PC-3 (cell line): Measurements from ENCODE around the gene AGL. TPM values are rescaled to one million over a fixed set of nuclear protein-coding genes. Genes with fewer than 3 reads are reported as not detected.
A peak's percentile ranks its signal among the peaks of the same experiment; 100 is the strongest.

Source experiments
- ATAC-seq: fragments of 200-7000 bp; cut with Tn5 transposase; 2 replicates; pipeline ENCODE4 v1.9.1; 2020; ENCODE audit warnings: mild to moderate bottlenecking, moderate library complexity
- Bru-seq: library from RNA; stranded (reverse); fragments of 400-500 nt; gene quantifications from one replicate; lab custom pipeline; 2021; lab: Mats Ljungman, UMichigan
- BruChase-seq, 2 experiments: library from RNA; stranded (reverse); fragments of 400-500 nt; gene quantifications; one replicate each; lab custom pipeline; 2021; lab: Mats Ljungman, UMichigan
- BruUV-seq: library from RNA; stranded (reverse); fragments of 400-500 nt; replicated peaks from 2 replicates; lab custom pipeline; 2021; lab: Mats Ljungman, UMichigan
- CTCF ChIA-PET: fragments of 300-600 bp; sonication (Branson Sonifier 250); formaldehyde crosslinking; loops from one replicate; lab custom pipeline; 2022; ENCODE audit warnings: antibody characterized with exemption; lab: Charles Lee
- POLR2A ChIA-PET: fragments of 300-600 bp; sonication (Branson Sonifier 250); formaldehyde crosslinking; loops from one replicate; lab custom pipeline; 2022; ENCODE audit warnings: antibody characterized with exemption; ENCODE audit not compliant: unreplicated experiment; lab: Charles Lee
- DNase-seq: peaks from one replicate; pipeline ENCODE4 v3.0.0-alpha.2; 2015
- H2AFZ ChIP-seq: fragments of 300-600 bp; sonication (generic); 2 replicates; pipeline ENCODE4 v1.6.0; 2016; ENCODE audit warnings: antibody characterized with exemption, low read length
- H3F3A ChIP-seq: fragments of 300-600 bp; sonication (generic); one replicate; pipeline ENCODE4 v1.6.0; 2017; ENCODE audit warnings: antibody characterized with exemption, low read length, control low read depth, mild to moderate bottlenecking; ENCODE audit not compliant: unreplicated experiment
- H3K27ac ChIP-seq: fragments of 300-600 bp; sonication (generic); 2 replicates; pipeline ENCODE4 v1.5.1; 2016; ENCODE audit warnings: mild to moderate bottlenecking, low read length
- H3K27me3 ChIP-seq: fragments of 300-600 bp; sonication (generic); 2 replicates; pipeline ENCODE4 v1.6.1; 2016; ENCODE audit warnings: low read length, mixed read lengths
- H3K36me3 ChIP-seq: fragments of 300-600 bp; sonication (generic); 2 replicates; pipeline ENCODE4 v1.6.1; 2016; ENCODE audit warnings: low read depth, mixed run types, low read length, mixed read lengths
- H3K4me1 ChIP-seq: fragments of 300-600 bp; sonication (generic); 2 replicates; pipeline ENCODE4 v1.5.1; 2016; ENCODE audit warnings: low read length; ENCODE audit not compliant: insufficient read depth
- H3K4me2 ChIP-seq: fragments of 300-600 bp; sonication (generic); 2 replicates; pipeline ENCODE4 v1.6.0; 2016; ENCODE audit warnings: low read length
- H3K4me3 ChIP-seq: fragments of 300-600 bp; sonication (generic); 2 replicates; pipeline ENCODE4 v1.5.1; 2016; ENCODE audit warnings: mild to moderate bottlenecking, low read length, mixed read lengths
- H3K79me2 ChIP-seq: fragments of 300-600 bp; sonication (generic); 2 replicates; pipeline ENCODE4 v1.6.1; 2017; ENCODE audit warnings: low read length, mixed read lengths
- H3K9ac ChIP-seq: fragments of 300-600 bp; sonication (generic); 2 replicates; pipeline ENCODE4 v1.6.0; 2016; ENCODE audit warnings: mild to moderate bottlenecking, low read length
- H3K9me2 ChIP-seq: fragments of 300-600 bp; sonication (generic); replicated peaks from 2 replicates; pipeline ENCODE4 v1.6.1; 2016; ENCODE audit warnings: mixed run types, low read length, mixed read lengths
- H3K9me3 ChIP-seq: fragments of 300-600 bp; sonication (generic); 2 replicates; pipeline ENCODE4 v1.6.1; 2016; ENCODE audit warnings: low read length, mixed read lengths
- H4K20me1 ChIP-seq: fragments of 300-600 bp; sonication (generic); 2 replicates; pipeline ENCODE4 v1.6.1; 2016; ENCODE audit warnings: low read length, mixed read lengths
- EZH2 ChIP-seq: fragments of 300-600 bp; sonication (generic); IDR thresholded peaks from one replicate; pipeline ENCODE4 v1.6.1; 2017; ENCODE audit warnings: antibody characterized with exemption, mild to moderate bottlenecking, low read length; ENCODE audit not compliant: unreplicated experiment
- EZH2phosphoT487 ChIP-seq: fragments of 300-600 bp; sonication (generic); IDR thresholded peaks from 2 replicates; pipeline ENCODE4 v1.6.1; 2018; ENCODE audit warnings: mild to moderate bottlenecking, antibody characterized with exemption, low read length, borderline replicate concordance
- intact Hi-C: fragments of 100-400 bp; cut with micrococcal nuclease; formaldehyde crosslinking; loops from 2 replicates; pipeline ENCODE4 v1.9.0; 2023
- long read RNA-seq: library from polyadenylated mRNA; unstranded; transcript quantifications from one replicate; pipeline ENCODE4 v2.0.0, GENCODE V29; 2021; ENCODE audit not compliant: unreplicated experiment
- total RNA-seq: library from RNA; depleted of rRNA; stranded (reverse); fragments of >200 nt; gene quantifications from 2 replicates; pipeline ENCODE4 v1.2.3, GENCODE V29; 2014; rRNA removed
- TF ChIP-seq, protein P1 (sequence below): fragments of 300-600 bp; sonication (generic); conservative IDR thresholded peaks from 2 replicates; pipeline ENCODE4 v1.5.1; 2017; ENCODE audit warnings: antibody characterized with exemption, low read depth, mild to moderate bottlenecking, low read length

AGL gene
- 8.7 and 9.8 TPM in 2 replicates for total RNA-seq
- percentile 55 among the genes with signal in this experiment for Bru-seq, nascent RNA
- percentile 65 among the genes with signal in this experiment for BruChase-seq, experiment 1, labeled RNA remaining after a 6-hour chase
- BruChase-seq, experiment 2, labeled RNA remaining after a 2-hour chase: percentile 65 among the genes with signal in this experiment
- long read RNA-seq, full-length matches to known transcripts: 3 of 17 reads
- long read RNA-seq, partial matches to known transcripts: 10 of 17 reads
- long read RNA-seq, other reads (novel, unspliced or antisense): 4 of 17 reads

DNA sequence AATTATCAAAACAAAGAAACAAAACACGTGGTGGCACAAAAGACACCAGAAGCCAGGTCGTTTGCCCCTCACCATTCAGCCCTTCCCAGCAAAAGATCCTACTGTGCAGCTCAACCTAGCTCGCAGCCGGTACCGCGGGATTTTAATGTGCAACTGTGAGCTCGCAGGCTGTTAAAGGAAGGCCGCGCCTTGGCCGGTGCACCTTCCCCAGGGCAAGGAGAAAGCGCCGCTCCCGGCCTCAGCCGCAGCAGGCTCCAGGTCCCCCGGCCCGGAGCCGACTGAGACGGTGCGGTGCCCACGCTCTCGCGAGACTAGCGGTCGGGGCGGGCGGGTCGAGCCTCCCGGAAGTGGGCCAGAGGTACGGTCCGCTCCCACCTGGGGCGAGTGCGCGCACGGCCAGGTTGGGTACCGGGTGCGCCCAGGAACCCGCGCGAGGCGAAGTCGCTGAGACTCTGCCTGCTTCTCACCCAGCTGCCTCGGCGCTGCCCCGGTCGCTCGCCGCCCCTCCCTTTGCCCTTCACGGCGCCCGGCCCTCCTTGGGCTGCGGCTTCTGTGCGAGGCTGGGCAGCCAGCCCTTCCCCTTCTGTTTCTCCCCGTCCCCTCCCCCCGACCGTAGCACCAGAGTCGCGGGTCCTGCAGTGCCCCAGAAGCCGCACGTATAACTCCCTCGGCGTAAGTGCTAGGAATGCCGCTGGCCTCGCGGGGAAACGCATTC lies at the start of gene AGL:
Gene AGL, plus strand, starts transcription at position 618 of the 715 bp plus-strand sequence. CDS start 682 bp downstream, outside the sequence.
- BruUV-seq: no TSS peak
- Histone ChIP-seq H3K9ac (peak within 1 kb of the TSS; percentile 85), H3K9me2 (no peaks in the 10 kb centered on the region), H3K9me3 (no peaks in the 10 kb centered on the region), H3K36me3 (0 out of 2 replicates have a peak, but pooled peaks cover 3% of the 10 kb centered on the region), H2AFZ (peak within 1 kb of the TSS; percentile 95), H4K20me1 (no peaks in the 10 kb centered on the region), H3K4me3 (peak within 1 kb of the TSS; percentile 98), H3K27me3 (no peaks in the 10 kb centered on the region), H3K27ac (peak within 1 kb of the TSS; percentile 48), H3K4me2 (peak within 1 kb of the TSS; percentile 97), H3K4me1 (peaks cover 17% of the 10 kb centered on the region; the same call in 1 of the 2 replicates), H3K79me2 (peaks cover 13% of the 10 kb centered on the region), H3F3A (no peaks in the 10 kb centered on the region)
- intact Hi-C loops: loop anchor here (2.0 kb wide), 2 partner anchors 121 to 189 kb away; a partner anchor contains a TSS
- peak; percentile 85 for DNase-seq
- ChIA-PET CTCF (no interaction called here), POLR2A (interaction anchor here (0.7 kb wide), 1 partner anchor 92 kb away, joined by 10 read pairs; no protein-coding TSS in a partner anchor)
- ATAC-seq: peak; percentile 91
- TF ChIP-seq EZH2phosphoT487: no peak
- TF ChIP-seq, protein P1, sequence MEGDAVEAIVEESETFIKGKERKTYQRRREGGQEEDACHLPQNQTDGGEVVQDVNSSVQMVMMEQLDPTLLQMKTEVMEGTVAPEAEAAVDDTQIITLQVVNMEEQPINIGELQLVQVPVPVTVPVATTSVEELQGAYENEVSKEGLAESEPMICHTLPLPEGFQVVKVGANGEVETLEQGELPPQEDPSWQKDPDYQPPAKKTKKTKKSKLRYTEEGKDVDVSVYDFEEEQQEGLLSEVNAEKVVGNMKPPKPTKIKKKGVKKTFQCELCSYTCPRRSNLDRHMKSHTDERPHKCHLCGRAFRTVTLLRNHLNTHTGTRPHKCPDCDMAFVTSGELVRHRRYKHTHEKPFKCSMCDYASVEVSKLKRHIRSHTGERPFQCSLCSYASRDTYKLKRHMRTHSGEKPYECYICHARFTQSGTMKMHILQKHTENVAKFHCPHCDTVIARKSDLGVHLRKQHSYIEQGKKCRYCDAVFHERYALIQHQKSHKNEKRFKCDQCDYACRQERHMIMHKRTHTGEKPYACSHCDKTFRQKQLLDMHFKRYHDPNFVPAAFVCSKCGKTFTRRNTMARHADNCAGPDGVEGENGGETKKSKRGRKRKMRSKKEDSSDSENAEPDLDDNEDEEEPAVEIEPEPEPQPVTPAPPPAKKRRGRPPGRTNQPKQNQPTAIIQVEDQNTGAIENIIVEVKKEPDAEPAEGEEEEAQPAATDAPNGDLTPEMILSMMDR: no peak
- TF ChIP-seq EZH2: no peak

DNA sequence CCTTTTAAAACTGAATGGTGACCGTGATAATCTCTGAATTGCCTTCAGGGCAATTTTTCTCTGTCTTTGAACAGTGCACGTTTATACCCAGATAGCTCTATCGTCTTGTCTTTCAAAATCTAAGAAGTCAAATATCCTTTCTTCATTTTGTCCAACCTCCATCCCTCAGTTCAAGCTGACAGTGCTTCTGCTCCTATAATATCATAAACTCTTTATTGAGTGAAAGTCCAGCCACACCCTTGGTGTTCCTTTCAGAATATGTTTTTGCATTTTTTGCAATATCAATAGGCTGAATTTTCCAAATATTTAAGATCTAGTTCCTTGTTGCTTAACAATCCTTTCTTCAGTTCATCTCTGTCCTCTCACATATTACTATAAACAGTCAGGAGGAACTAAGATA lies 48.6 kb upstream of the AGL start:
- DNase-seq: no peak
- H3K9me3 ChIP-seq: no peaks in the 10 kb centered on the region
- no TSS peak for BruUV-seq
- H2AFZ ChIP-seq: no peak overlapping the region
- H4K20me1 ChIP-seq: no peaks in the 10 kb centered on the region
- no peak for ATAC-seq
- intact Hi-C loops: no loop called here
- CTCF ChIA-PET: no interaction called here
- H3K36me3 ChIP-seq: no peaks in the 10 kb centered on the region
- POLR2A ChIA-PET: no interaction called here
- H3K27ac ChIP-seq: no peak overlapping the region
- TF ChIP-seq EZH2phosphoT487 (no peak), EZH2 (no peak)
- TF ChIP-seq, protein P1: no peak
- H3K4me3 ChIP-seq: no peak overlapping the region
- no peaks in the 10 kb centered on the region for H3F3A ChIP-seq
- H3K9me2 ChIP-seq: no peaks in the 10 kb centered on the region
- H3K9ac ChIP-seq: no peak overlapping the region
- no peak overlapping the region for H3K4me2 ChIP-seq
- no peaks in the 10 kb centered on the region for H3K79me2 ChIP-seq
- peaks cover 27% of the 10 kb centered on the region for H3K27me3 ChIP-seq
- no peaks in the 10 kb centered on the region for H3K4me1 ChIP-seq
